GM12892 (cell line): ENCODE measurements around the gene SOWAHC.

Experiments
- POLR2A ChIP-seq: IDR thresholded peaks from 2 replicates; pipeline ENCODE4 v1.6.1; 2011; ENCODE audit warnings: low read depth, low read length, control low read depth
- POLR2AphosphoS5 ChIP-seq: IDR thresholded peaks from 2 replicates; pipeline ENCODE4 v1.6.1; 2011; ENCODE audit warnings: low read depth, low read length, control low read depth
- TAF1 ChIP-seq: IDR thresholded peaks from 2 replicates; pipeline ENCODE4 v1.6.1; 2011; ENCODE audit warnings: low read depth, mild to moderate bottlenecking, control low read depth, low read length, borderline replicate concordance

GRCh38 chr2:109654326-109655050 lies 40.3 kb downstream of the SOWAHC start:
- no peak for TF ChIP-seq POLR2A
- TF ChIP-seq POLR2AphosphoS5: no peak
- no peak for TF ChIP-seq TAF1
